C4-2B (cell line): ENCODE data around the gene OR52B4.

Source experiments
- CTCF ChIP-seq: fragments of 450-650 bp; conservative IDR thresholded peaks from 2 replicates; pipeline ENCODE4 v1.5.1; 2017; ENCODE audit warnings: mild to moderate bottlenecking
- ZFX ChIP-seq: fragments of 450-650 bp; IDR thresholded peaks from 2 replicates; pipeline ENCODE4 v1.6.1; 2017

- no peak for TF ChIP-seq CTCF
- TF ChIP-seq ZFX, result no peak
Measured at GRCh38 chr11:4416306-4416705, 48.1 kb upstream of the OR52B4 start.
